ENCODE data around the gene HDAC7.

HDAC7 gene

DNA sequence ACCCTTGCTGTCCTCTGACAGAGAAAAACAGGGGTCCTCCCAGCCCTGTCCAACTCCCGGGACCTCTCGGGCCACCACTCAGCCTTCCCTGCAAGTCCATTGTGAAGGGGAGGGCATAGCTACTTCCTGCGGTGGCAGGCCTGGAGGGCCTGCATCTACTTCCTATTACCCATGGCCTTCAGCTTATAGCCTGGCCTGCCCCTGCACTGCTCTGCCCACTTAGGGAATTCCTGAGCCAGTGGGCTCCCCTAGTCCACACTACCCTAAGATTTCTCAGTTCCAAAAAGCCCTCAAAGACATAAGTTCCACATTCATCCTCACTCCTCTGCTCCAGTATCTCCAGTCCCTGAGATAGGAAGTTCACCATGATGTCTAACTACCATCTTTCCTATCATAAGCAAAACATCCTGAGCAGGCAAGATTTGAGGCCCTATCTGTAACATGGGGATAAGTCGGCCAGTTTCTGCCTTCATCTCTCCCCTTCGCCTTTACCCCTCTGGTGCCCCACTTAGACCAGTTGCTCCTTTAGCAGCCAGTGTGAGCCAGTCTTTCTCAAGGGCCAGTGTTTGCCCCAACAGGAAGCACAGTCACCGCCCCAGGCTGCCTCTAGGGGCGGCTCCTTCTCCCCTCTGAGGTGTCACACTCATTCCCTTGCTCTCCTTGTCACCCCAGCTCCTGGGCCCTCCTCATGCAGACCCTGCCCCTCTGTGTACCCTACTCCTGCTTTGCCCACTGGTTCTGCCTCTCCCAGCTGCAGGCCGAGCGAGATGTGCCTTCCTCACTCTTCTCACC lies 10.9 kb downstream of the HDAC7 start:
- peaks cover 97% of the 10 kb centered on the region for H3K4me1 ChIP-seq
- no peaks in the 10 kb centered on the region for H3K27me3 ChIP-seq
- H3K9ac ChIP-seq: peak overlapping the region; percentile 77
- peak overlapping the region; percentile 98 for H3K27ac ChIP-seq
- peak overlapping the region; percentile 97 for H3K4me2 ChIP-seq
- H3K36me3 ChIP-seq: peaks cover 18% of the 10 kb centered on the region; the same call in 1 of the 2 replicates
- H3K4me3 ChIP-seq: peak overlapping the region; percentile 65
- peaks cover 76% of the 10 kb centered on the region for H4K20me1 ChIP-seq
- TF ChIP-seq Cebpa-rat (IDR thresholded peaks at IDR 0.05): no peak
- no peaks in the 10 kb centered on the region for H3K9me3 ChIP-seq

DNA sequence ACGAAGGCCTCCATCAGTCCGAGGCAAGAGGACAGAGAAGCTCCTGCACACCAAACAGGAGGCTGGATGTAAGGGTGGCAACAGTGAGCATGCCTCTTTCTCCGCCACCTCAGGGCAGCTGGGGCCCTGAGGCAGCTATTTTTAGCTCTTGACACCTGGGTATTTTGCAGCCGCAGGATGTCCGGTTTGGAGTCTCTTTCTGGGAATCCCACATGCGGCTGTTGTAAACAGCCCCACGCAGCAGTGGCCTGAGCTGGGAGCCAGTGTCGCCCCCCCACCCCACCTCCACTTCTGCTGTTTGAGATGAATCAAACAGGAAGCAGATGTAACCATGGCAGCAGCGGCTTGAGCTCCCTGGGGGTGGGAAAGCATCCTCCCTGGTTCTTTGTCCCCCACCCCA lies 11.7 kb downstream of the HDAC7 start:
- no peak for TF ChIP-seq Cebpa-rat (IDR thresholded peaks at IDR 0.05)
- Histone ChIP-seq H3K27me3 (no peaks in the 10 kb centered on the region), H3K4me2 (peak overlapping the region; percentile 97), H3K27ac (peak overlapping the region; percentile 98), H3K4me1 (peaks cover 98% of the 10 kb centered on the region), H4K20me1 (peaks cover 83% of the 10 kb centered on the region), H3K9ac (peak overlapping the region; percentile 77; the same call in 1 of the 2 replicates), H3K4me3 (peak overlapping the region; percentile 65), H3K36me3 (peaks cover 23% of the 10 kb centered on the region; the same call in 1 of the 2 replicates), H3K9me3 (no peaks in the 10 kb centered on the region)

DNA sequence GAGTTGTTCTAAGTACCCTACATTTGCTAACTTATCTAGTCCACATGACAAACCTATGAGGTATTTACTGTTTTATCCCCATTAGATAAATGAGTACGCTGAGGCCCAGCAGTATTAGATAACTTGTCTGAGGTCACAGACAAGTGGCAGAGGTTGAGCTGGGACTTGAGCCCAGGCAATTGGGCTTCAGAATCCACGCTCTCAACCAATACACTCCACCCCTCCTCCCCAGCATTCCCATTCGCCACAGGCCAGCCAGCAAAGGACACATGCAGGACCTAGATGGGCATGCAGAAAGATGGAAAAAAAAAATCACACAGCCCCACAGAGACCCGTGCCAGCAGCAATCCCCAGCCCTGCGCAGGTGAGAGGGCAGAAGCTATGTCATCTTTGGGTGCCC lies 12.4 kb downstream of the HDAC7 start:
- Histone ChIP-seq H3K4me3 (peak overlapping the region; percentile 65), H3K9ac (peak overlapping the region; percentile 77), H3K36me3 (peaks cover 23% of the 10 kb centered on the region; the same call in 1 of the 2 replicates), H3K4me2 (peak overlapping the region; percentile 97), H3K4me1 (peaks cover 100% of the 10 kb centered on the region), H3K27me3 (no peaks in the 10 kb centered on the region), H4K20me1 (peaks cover 90% of the 10 kb centered on the region), H3K27ac (peak overlapping the region; percentile 98), H3K9me3 (no peaks in the 10 kb centered on the region)
- no peak for TF ChIP-seq Cebpa-rat (IDR thresholded peaks at IDR 0.05)

DNA sequence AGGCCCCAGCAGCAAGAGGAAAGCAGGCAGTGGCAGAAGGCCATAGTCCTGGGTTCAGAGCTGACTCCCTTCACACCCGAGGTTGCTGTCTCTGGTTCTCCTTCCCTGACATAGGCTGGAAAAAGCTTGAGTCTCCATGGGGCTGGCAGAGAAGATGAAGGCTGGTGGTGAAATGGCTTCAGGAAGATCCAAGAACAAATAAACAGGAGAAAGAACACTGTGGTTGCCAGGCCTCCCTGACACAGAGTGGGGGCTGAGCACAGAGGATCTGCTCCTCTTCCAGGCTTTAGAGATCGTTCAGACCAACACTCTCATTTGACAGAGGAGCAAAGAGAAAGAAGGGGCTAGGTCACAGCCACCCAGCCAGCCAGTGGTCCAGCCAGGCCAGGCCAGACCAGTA lies 14.3 kb downstream of the HDAC7 start:
- Histone ChIP-seq H3K9ac (peak overlapping the region; percentile 77), H3K27me3 (no peaks in the 10 kb centered on the region), H4K20me1 (peaks cover 99% of the 10 kb centered on the region), H3K27ac (peak overlapping the region; percentile 98), H3K9me3 (no peaks in the 10 kb centered on the region), H3K4me3 (no peak overlapping the region), H3K4me1 (peaks cover 100% of the 10 kb centered on the region), H3K4me2 (peak overlapping the region; percentile 97), H3K36me3 (peaks cover 38% of the 10 kb centered on the region)
- no peak for TF ChIP-seq Cebpa-rat (IDR thresholded peaks at IDR 0.05)

DNA sequence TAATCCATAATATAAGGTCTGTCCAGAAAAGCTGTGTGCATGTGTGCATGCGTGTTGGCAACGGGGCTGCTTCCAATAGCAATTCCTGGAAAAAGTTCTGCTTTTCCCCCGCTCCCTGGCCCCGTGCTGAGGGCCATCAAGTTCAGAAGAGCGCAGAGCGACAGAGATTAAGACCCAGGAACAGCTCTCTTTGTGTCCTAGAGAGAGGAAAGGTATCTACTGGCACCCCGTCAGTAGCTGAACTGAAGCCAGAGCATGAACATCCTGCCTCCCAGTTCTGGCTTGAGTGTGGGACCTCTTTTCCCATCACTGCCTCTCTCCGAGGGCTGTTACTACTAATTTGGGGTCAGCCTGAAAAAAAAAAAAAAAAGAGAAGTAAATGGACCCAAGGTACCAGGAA lies 15.5 kb downstream of the HDAC7 start:
- Histone ChIP-seq H3K4me3 (no peak overlapping the region), H3K4me2 (peak overlapping the region; percentile 97), H3K9ac (peak overlapping the region; percentile 68), H4K20me1 (peaks cover 100% of the 10 kb centered on the region), H3K4me1 (peaks cover 100% of the 10 kb centered on the region), H3K9me3 (no peaks in the 10 kb centered on the region), H3K27ac (peak overlapping the region; percentile 98), H3K27me3 (no peaks in the 10 kb centered on the region), H3K36me3 (peaks cover 50% of the 10 kb centered on the region)
- no peak for TF ChIP-seq Cebpa-rat (IDR thresholded peaks at IDR 0.05)

DNA sequence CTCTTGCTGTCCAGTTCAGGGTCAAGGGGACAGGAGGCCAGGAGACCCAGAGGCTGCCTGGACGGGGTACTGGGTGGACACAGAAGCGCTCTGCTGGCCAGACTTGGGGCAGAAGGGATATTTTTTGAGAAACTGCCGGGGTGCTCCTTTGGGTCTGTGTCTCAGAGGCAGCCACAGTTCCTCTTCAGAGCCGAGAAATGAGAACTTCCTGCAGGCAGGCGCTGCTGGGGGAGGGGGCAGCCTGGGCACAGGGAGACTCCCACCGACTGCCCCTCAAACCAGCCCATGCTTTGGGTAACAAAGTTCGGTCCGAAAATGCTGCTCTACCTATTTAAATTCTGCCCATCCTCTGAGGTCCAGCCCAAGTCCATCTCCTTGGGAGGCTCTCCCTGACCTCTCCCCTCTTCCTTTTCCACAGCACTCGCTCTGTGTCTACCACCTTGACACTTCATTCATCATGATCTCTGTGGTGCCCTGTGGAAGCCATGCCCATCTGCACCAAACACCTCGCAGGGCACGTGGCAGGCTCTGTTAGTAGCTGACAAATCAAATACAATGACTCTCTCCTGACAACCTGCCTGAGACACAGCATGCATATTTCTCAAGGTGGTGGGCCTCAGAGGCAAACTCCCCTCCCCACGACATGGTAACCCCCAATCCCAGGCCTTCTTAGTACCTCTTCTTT lies 16.4 kb downstream of the HDAC7 start:
- H4K20me1 ChIP-seq: peaks cover 100% of the 10 kb centered on the region
- H3K9me3 ChIP-seq: no peaks in the 10 kb centered on the region
- H3K36me3 ChIP-seq: peaks cover 58% of the 10 kb centered on the region
- no peaks in the 10 kb centered on the region for H3K27me3 ChIP-seq
- peak overlapping the region; percentile 98 for H3K27ac ChIP-seq
- no peak for TF ChIP-seq Cebpa-rat (IDR thresholded peaks at IDR 0.05)
- H3K9ac ChIP-seq: peak overlapping the region; percentile 68
- peak overlapping the region; percentile 97 for H3K4me2 ChIP-seq
- H3K4me3 ChIP-seq: peak overlapping the region; percentile 40; the same call in 1 of the 2 replicates
- H3K4me1 ChIP-seq: peaks cover 100% of the 10 kb centered on the region

DNA sequence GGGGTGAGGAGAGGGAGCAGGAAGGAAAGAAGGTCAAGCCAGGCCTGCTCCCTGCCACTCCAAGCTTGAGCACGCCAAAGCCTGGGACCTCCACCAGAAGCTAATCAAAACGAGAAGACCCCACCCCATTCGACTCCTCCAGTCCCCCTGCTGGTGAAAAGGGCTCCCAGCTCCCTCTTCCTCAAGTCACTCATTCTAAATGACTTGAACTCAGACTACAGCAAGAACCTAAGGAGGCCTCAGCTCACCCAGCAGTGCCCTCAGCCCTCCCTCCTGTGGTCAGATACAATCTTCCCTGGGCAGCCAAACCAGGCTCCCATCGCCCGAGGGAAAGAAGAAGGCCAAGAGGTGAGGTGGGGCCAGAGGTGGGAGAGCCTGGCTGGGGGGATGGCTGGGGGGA lies 17.4 kb downstream of the HDAC7 start:
- H3K27ac ChIP-seq: peak overlapping the region; percentile 98
- H3K27me3 ChIP-seq: no peaks in the 10 kb centered on the region
- TF ChIP-seq Cebpa-rat (IDR thresholded peaks at IDR 0.05): no peak
- H3K4me3 ChIP-seq: no peak overlapping the region
- H3K9me3 ChIP-seq: no peaks in the 10 kb centered on the region
- H3K9ac ChIP-seq: peak overlapping the region; percentile 68
- H4K20me1 ChIP-seq: peaks cover 100% of the 10 kb centered on the region
- H3K4me2 ChIP-seq: peak overlapping the region; percentile 97
- H3K4me1 ChIP-seq: peaks cover 89% of the 10 kb centered on the region
- H3K36me3 ChIP-seq: peaks cover 68% of the 10 kb centered on the region

DNA sequence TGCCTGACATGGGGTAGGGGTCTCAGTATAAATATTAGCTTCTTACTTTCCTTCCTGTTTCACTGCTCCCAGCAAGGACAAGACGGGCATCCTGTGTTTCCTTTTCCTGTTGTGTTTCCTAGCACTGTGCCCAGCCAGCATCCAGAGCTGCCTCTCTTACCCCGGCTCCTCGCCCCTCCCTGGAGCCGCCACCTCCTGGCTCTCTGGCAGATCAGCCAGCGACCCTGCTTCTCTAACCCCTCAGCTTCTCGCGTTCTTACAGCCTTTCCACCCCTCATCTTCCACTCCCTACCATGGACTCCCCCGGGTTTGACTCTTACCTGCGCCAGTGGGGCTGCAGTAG lies 17.8 kb downstream of the HDAC7 start:
- Histone ChIP-seq H3K36me3 (peaks cover 72% of the 10 kb centered on the region), H3K27me3 (no peaks in the 10 kb centered on the region), H3K9me3 (no peaks in the 10 kb centered on the region), H3K4me1 (peaks cover 85% of the 10 kb centered on the region), H3K4me3 (no peak overlapping the region), H3K27ac (peak overlapping the region; percentile 98), H4K20me1 (peaks cover 97% of the 10 kb centered on the region), H3K4me2 (peak overlapping the region; percentile 97), H3K9ac (peak overlapping the region; percentile 68)
- TF ChIP-seq Cebpa-rat (IDR thresholded peaks at IDR 0.05): no peak

DNA sequence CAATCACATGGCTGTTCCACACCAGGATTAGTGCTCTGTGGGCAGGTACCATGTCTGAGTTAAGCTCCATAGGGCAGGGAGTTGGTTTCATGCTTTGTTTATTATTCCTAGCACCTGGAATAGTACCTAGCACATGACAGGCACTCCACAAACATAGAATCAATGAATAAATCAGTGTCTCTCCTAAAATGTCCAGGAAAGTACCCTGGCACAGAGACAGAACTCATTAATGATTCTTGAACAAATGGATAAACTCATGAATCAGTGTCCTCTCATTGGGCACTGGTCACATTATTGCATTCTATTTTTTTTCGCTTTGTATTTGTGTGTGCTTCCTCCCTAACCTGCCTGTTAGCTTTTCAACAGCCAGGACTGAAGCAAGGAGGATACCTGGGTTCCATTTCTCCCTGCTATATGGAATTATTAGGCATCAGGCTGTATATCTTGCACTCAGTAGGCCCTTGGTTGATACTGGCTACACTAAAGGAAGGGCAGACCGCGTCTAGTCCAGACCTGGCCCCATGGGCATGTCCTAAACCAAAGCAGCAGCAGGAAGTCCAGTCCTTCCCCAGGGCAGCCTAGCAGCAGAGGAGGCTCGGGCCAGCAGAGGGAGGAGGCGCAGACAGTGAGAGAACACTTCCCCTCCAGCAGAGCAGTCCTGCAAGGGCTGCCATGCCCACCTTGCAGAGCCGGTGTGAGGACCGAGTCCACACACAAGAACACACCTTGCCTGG lies 18.4 kb downstream of the HDAC7 start:
- H3K9me3 ChIP-seq: no peaks in the 10 kb centered on the region
- TF ChIP-seq Cebpa-rat (IDR thresholded peaks at IDR 0.05): no peak
- no peak overlapping the region for H3K4me3 ChIP-seq
- peaks cover 77% of the 10 kb centered on the region for H3K36me3 ChIP-seq
- no peak overlapping the region; the same call in 1 of the 2 replicates for H3K9ac ChIP-seq
- H3K4me1 ChIP-seq: peaks cover 80% of the 10 kb centered on the region
- no peaks in the 10 kb centered on the region for H3K27me3 ChIP-seq
- H3K27ac ChIP-seq: peak overlapping the region; percentile 98; the same call in 1 of the 2 replicates
- peak overlapping the region; percentile 97 for H3K4me2 ChIP-seq
- peaks cover 91% of the 10 kb centered on the region for H4K20me1 ChIP-seq
